Progenitor cell of endocrine pancreas (in vitro differentiated cells): Measurements from ENCODE around the gene CCL20. TPM values are rescaled to one million over a fixed set of nuclear protein-coding genes. Genes with fewer than 3 reads are reported as not detected.

ENCODE experiments used
- DNase-seq: peaks from one replicate; pipeline ENCODE4 v3.0.0; 2021; ENCODE audit warnings: low spot score; ENCODE audit not compliant: unreplicated experiment
- H3K27ac Mint-ChIP-seq: 2 replicates; pipeline ENCODE4 v1.8.0; 2021; ENCODE audit warnings: mild to moderate bottlenecking, moderate library complexity, mixed read lengths
- H3K27me3 Mint-ChIP-seq: 2 replicates; pipeline ENCODE4 v1.8.0; 2021; ENCODE audit warnings: mixed read lengths
- H3K36me3 Mint-ChIP-seq: 2 replicates; pipeline ENCODE4 v1.8.0; 2022; ENCODE audit warnings: mixed read lengths; ENCODE audit not compliant: insufficient read depth
- H3K4me1 Mint-ChIP-seq: 2 replicates; pipeline ENCODE4 v1.8.0; 2021; ENCODE audit warnings: low read depth, mixed read lengths
- H3K4me3 Mint-ChIP-seq: 2 replicates; pipeline ENCODE4 v1.8.0; 2021; ENCODE audit warnings: low read depth, mild to moderate bottlenecking, moderate library complexity, mixed read lengths
- H3K9me3 Mint-ChIP-seq: 2 replicates; pipeline ENCODE4 v1.8.0; 2021; ENCODE audit warnings: low read depth, mixed read lengths
- total RNA-seq: library from RNA; stranded (reverse); gene quantifications from 2 replicates; pipeline ENCODE4 v1.2.1, GENCODE V29; 2021
- TF ChIP-seq, protein P1 (sequence below): fragments of 200-600 bp; sonication (generic); IDR thresholded peaks from one replicate; pipeline ENCODE4 v1.5.0; 2021; ENCODE audit warnings: antibody characterized with exemption, mild to moderate bottlenecking; ENCODE audit not compliant: unreplicated experiment

The CCL20 gene
- total RNA-seq, 1 donor from 2014 or later = not detected

- Mint-ChIP-seq H3K27me3 (peaks cover 7% of the 10 kb centered on the region), H3K27ac (no peak overlapping the region), H3K9me3 (no peaks in the 10 kb centered on the region), H3K4me3 (no peak overlapping the region), H3K4me1 (no peaks in the 10 kb centered on the region), H3K36me3 (no peaks in the 10 kb centered on the region)
- TF ChIP-seq, protein P1, sequence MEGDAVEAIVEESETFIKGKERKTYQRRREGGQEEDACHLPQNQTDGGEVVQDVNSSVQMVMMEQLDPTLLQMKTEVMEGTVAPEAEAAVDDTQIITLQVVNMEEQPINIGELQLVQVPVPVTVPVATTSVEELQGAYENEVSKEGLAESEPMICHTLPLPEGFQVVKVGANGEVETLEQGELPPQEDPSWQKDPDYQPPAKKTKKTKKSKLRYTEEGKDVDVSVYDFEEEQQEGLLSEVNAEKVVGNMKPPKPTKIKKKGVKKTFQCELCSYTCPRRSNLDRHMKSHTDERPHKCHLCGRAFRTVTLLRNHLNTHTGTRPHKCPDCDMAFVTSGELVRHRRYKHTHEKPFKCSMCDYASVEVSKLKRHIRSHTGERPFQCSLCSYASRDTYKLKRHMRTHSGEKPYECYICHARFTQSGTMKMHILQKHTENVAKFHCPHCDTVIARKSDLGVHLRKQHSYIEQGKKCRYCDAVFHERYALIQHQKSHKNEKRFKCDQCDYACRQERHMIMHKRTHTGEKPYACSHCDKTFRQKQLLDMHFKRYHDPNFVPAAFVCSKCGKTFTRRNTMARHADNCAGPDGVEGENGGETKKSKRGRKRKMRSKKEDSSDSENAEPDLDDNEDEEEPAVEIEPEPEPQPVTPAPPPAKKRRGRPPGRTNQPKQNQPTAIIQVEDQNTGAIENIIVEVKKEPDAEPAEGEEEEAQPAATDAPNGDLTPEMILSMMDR = no peak
- no peak for DNase-seq
Measured at GRCh38 chr2:227865291-227865690, 51.6 kb downstream of the CCL20 start.

Other genes starting within 250 kb of the CCL20 start
- not detected in 2 replicates for gene SCYGR2, start 214.9 kb upstream of the CCL20 start, total RNA-seq
- gene SCYGR3, start 199.0 kb upstream of the CCL20 start, total RNA-seq = not detected in 2 replicates
- not detected in 2 replicates for gene SCYGR4, start 196.3 kb upstream of the CCL20 start, total RNA-seq
- not detected in 2 replicates for gene SCYGR5, start 147.0 kb upstream of the CCL20 start, total RNA-seq
- 34.3 and 36.4 TPM in 2 replicates for gene SLC19A3, start 95.8 kb upstream of the CCL20 start, total RNA-seq
- not detected in 2 replicates for gene SCYGR6, start 89.1 kb upstream of the CCL20 start, total RNA-seq
- gene SCYGR7, start 85.5 kb upstream of the CCL20 start, total RNA-seq = not detected in 2 replicates
- not detected in 2 replicates for gene SCYGR8, start 67.9 kb upstream of the CCL20 start, total RNA-seq
- 0.42 TPM in 1 of 2 replicates, not detected in the other for gene DAW1, start 57.8 kb downstream of the CCL20 start, total RNA-seq